GM18858 (cell line): ENCODE measurements around the gene GOLGA6L25.
"Not testable (repeated sequence)": the region's sequence is repeated elsewhere in the genome, so short reads cannot be mapped to it uniquely, and the experiment has no call there.

ENCODE experiments used
- ATAC-seq: cut with Tn5 transposase; IDR thresholded peaks from one replicate; pipeline ENCODE4 v1.9.1; 2021; ENCODE audit not compliant: unreplicated experiment

The GOLGA6L25 gene, protein sequence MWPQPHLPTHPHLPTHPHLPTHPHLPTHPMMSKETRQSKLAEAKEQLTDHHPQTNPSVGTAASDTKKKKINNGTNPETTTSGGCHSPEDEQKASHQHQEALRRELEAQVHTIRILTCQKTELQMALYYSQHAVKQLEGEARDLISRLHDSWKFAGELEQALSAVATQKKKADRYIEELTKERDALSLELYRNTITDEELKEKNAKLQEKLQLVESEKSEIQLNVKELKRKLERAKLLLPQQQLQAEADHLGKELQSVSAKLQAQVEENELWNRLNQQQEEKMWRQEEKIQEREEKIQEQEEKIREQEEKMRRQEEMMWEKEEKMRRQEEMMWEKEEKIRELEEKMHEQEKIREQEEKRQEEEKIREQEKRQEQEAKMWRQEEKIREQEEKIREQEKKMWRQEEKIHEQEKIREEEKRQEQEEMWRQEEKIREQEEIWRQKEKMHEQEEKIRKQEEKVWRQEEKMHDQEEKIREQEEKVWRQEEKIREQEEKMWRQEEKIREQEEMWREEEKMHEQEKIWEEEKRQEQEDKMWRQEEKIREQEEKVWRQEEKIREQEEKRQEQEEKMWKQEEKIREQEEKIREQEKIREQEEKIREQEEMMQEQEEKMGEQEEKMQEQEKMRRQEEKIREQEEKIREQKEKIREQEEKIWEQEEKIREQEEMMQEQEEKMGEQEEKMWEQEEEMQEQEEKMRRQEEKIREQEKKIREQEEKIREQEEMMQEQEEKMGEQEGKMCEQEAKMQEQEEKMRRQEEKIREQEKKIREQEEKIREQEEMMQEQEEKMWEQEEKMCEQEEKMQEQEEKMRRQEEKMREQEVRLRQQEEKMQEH

DNA sequence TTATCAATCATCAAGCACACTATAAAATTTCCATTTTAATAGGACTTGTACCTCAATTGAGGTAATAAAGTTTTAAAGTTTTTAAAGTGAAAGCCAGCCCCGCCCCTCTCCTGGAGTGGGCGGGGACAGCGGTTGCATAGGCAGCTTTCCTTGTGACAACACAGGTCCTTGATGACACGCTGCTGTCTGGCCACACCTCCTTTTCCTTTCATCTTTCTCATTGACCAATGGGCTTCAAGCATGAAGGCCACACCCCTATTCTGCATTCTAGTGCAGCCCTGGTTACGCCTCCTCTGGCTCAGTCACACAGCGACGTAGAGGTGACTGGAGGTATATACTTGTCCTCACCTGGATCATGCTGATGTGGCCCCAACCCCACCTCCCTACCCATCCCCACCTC, at the start of gene GOLGA6L25:
Gene GOLGA6L25 (plus strand): TSS at position 301 of the 400 bp plus-strand sequence. CDS start 61 bp downstream, at position 362.
- ATAC-seq: not testable (repeated sequence)

DNA sequence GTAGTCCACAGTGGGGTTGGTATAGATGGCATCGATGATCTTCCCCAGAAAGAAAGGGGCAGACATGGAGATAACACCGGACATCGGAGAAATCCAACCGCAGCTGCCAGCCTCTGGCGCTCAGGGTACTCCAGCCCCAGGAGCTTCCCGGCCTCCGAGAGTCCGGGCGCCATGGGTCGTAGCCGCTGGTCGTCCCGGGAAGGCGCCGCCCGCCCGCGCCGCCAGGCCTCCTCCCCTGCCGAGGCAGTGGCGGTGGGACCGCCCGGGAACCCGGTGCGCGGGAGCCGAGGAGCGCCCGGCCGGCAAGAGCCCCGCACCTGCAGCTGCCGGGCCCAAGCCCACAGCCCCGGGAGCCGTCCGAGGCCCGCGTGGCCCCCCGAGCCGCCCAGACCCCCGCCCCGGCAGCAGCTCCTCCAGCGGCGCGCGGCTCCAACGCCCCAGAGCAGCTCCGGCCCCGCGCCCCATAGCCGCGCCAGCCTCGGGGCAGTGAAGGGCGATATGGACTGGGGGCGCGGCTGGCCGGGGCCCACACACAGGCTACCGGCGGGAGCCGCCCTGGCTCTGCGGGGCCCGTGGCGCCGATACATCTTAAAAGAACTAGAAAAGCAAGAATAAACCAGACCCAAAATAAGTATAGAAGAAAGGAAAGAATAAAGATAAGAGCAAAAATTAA, 45.0 kb upstream of the GOLGA6L25 start:
- ATAC-seq: not testable (repeated sequence)

DNA sequence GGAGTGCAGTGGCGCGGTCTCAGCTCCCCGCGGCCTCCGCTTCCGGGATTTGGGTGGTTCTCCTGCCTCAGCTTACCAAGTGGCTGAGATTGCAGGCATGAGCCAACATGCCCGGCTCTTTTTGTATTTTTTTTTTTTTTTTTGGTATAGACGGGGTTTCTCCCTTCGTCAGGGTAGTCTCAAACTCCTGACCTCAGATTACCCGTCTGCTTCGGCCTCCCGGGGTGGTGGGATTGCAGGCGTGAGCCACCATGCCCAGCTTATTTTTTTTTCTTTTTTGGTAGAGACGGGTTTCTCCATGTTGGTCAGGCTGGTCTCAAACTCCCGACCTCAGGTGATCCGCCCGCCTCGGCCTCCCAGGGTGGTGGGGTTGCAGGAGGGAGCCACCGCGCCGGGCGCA, 39.2 kb upstream of the GOLGA6L25 start:
- not testable (repeated sequence) for ATAC-seq

DNA sequence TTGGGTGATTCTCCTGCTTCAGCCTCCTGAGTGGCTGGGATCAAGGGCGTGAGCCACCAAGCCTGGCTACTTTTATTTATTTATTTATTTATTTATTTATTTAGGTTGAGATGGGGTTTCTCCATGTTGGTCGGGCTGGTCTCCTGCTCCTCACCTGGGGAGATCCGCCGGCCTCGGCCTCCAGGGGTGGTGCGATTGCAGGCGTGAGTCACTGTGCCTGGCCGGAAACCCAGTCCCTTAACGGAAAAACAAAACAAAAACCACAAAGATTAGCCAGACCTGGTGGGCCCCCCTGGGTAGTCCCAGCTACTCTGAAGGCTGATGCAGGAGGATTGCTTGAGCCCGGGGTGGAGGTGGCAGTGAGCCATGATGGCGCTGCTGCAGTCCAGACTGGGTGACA, 38.2 kb upstream of the GOLGA6L25 start:
- not testable (repeated sequence) for ATAC-seq

DNA sequence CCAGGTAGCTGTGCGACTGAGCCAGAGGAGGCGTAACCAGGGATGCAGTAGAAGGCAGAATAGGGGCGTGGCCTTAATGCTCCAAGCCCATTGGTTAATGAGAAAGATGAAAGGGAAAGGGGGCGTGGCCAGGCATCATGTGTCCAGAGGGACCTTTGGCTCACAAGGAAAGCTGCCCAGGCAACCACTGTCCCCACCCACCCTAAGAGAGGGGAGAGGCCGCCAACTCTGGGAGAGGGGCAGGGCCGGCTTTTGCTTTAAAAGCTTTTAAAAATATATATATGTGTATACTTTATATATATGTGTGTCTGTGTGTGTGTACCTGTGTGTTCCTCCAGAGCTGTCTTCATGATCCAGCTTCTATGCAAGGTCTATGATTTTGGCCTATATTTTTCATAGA, 20.4 kb upstream of the GOLGA6L25 start, which contains the start of gene GOLGA8G:
Gene GOLGA8G (minus strand): TSS at position 18 of the 400 bp plus-strand sequence. CDS start 62 bp downstream, outside the sequence.
- not testable (repeated sequence) for ATAC-seq

DNA sequence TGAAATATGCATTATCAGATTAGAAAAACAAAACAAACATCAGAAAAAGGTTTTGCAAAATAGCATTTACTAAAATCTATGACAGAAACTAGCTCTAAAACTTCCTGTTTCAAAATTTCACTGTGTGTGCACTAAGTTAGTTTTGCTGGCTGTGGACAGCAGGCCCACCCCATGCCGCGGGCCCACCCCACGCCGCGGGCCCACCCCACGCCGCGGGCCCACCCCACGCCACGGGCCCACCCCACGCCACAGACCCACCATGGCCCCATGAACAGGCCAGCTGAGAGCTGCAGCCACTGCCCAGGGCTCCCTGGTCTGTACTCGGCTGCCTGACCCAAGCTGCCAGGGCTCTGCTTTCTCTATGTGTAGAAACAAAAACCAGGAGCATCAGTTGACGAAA, 20.0 kb downstream of the GOLGA6L25 start:
- not testable (repeated sequence) for ATAC-seq

DNA sequence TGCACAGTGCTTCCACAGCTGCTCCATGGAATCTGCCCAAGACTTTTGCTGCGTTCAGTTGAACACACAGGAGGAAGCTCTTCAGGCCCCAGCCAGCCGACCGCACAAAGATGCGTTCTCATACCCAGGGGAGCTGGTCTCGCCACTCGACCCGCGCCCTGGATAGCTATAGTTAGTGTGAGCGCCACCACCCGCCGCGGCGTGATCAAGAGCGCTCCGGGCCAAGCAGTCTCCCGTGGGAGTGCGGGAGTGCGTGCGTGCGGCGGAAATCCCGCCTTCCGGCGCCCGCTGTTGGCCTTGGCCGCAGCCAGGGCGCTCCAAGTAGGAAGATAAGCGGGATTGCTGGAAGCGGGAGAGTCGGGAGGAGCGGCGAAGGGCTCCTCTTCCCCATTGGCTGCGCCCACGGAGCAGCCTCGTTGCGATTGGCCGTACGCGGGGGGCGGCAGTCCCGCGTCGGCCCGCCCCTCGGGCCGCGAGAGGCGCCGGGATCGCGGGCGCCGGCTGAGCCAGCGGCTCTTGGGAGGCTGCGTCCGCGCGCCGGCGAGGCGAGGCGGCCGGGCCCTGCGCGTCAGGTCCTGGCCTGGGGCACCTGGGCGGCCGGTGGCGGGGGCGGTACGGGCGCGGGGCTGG, 35.7 kb downstream of the GOLGA6L25 start:
- not testable (repeated sequence) for ATAC-seq

DNA sequence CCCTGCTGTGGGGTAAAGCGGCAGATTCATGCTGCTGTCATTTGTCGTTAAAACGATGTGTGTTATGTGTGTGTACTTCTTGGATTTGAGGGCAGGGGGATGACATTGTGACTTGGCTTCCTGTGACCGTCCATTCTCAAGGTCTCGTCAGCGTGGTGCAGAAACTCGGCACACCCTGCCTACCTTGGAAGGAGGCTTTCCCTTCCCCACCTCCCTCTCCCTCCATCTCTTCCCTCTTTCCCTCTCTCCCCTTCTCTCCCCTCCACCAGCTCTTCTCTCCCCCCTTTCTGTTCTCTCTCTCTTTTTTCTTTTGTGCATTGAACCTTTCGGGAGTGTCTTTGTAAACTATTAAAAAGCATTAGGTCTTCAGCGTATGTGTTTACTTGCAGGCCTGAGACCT, 36.4 kb downstream of the GOLGA6L25 start:
- not testable (repeated sequence) for ATAC-seq

DNA sequence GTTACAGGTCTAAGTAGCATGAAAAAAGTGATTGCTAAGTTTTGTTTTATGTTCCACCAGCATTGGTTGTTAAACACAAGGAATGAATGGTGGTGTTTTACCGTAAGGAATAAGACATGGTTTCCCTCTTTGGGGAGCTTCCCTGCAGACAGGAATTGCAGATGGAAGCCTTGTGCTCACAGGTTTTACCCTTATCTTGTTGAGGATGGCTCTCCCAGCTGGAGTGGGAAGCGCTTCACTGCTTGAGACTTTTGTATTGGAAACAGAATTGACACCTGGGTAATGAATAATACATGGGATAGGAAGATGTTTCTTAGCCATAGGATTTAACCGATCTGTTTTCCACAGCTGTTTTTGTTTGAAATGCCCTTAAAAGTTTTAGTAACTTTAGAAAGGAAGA, 39.0 kb downstream of the GOLGA6L25 start:
- ATAC-seq: not testable (repeated sequence)

DNA sequence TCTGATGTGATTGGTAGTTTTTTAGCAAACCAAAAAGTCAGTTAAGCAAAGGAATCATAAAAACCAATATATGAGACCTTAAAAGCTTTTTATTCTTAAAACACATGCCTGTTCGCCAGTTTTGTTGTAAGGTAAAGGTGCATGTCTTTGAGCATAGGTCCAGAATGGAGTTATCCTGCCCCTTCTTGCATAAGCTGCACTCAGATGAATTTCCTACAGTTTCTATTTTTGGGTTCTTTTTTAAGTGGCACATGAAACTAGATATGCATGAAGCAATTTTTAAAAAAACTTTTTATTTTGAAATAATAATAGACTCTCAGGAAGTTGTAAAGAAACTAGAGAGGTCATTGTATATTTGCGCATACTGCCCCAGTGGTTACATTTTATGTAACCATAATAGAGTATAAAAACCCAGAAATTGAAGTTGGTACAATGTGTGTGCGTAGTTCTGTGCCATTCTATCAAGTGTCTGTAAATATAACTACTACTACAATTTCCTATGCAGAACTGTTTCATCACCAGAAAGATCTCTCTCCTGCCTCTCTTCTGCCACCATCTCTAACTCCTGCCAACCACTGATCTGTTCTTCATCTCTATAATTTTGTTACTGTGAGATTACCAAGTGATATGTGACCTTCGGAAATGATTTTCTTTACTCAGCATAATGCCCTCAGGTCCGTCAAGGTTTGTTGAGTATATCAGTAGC, 40.2 kb downstream of the GOLGA6L25 start:
- ATAC-seq: not testable (repeated sequence)

DNA sequence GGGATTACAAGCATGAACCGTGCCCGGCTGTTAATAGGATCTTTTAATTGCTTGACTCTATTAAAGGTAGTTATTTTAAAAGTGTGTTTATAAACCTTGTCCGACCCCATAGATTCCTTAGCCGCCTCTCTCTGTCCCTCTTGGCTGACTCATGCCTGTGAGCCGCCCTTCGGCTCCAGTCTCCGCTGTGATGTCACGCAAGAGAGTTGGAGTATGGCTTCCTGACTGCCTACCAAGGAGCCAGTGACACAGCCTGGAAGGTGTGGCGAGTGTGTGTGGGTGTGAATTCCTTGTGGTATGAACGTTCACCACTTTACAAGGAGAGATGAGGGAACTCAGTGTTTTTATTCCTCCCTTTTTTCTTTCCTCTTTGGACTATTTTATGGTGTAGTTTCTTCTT, 44.1 kb downstream of the GOLGA6L25 start:
- not testable (repeated sequence) for ATAC-seq

DNA sequence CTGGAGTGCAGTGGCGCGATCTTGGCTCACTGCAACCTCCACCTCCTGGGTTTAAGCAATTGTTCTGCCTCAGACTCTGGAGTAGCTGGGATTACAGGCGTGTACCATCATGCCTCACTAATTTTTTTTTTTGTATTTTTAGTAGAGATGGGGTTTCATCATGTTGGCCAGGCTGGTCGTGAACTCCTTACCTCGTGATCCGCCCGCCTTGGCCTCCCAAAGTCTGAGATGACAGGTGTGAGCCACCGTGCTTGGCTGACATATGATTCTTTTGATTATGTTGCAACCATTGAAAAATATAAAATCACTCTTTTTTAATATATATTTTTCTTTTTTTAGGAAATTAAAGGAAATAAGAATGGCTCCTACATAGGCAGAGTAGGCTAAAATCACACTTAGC, 44.8 kb downstream of the GOLGA6L25 start:
- ATAC-seq: not testable (repeated sequence)

DNA sequence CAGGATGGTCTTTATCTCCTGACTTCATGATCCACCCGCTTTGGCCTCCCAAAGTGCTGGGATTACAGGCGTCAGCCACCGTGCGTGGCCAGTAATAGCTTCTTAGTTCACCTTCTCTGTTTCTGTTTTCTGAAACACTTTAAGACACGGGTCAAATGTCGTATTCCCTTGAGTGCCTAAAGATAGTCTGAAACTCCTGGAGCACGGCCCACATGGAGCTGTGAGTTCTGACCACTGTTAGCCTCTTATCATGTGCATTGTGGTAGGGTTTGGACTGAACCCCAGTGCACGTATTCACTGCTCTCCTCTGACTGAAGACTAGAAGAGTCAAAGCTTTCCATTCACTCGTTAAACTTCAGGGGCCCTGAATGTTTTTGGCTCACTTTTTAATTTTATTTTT, 48.8 kb downstream of the GOLGA6L25 start:
- not testable (repeated sequence) for ATAC-seq
